Suprapubic skin (tissue), 4 donors: Measurements from ENCODE around the gene PDRG1. TPM values are rescaled to one million over a fixed set of nuclear protein-coding genes. Genes with fewer than 3 reads are reported as not detected.

Source experiments
- DNase-seq, 2 donors: peaks; one replicate each; pipeline ENCODE4 v3.0.0-alpha.2; 2019; ENCODE audit warnings: low spot score in 2 of 2
- H3K27ac ChIP-seq: fragments of 200-600 bp; sonication (generic); one replicate; pipeline ENCODE4 v1.5.1; 2019
- H3K27me3 ChIP-seq: fragments of 200-600 bp; sonication (generic); one replicate; pipeline ENCODE4 v1.5.1; 2019
- H3K36me3 ChIP-seq: fragments of 200-600 bp; sonication (generic); one replicate; pipeline ENCODE4 v1.5.1; 2019
- H3K4me1 ChIP-seq: fragments of 200-600 bp; sonication (generic); one replicate; pipeline ENCODE4 v1.5.1; 2019
- H3K4me3 ChIP-seq: fragments of 200-600 bp; sonication (generic); one replicate; pipeline ENCODE4 v1.5.1; 2019; ENCODE audit warnings: mild to moderate bottlenecking
- H3K9me3 ChIP-seq: fragments of 200-600 bp; sonication (generic); one replicate; pipeline ENCODE4 v1.5.1; 2019
- EP300 ChIP-seq: sonication (generic); formaldehyde crosslinking; IDR thresholded peaks from one replicate; pipeline ENCODE4 v1.6.1; 2017; ENCODE audit warnings: antibody characterized with exemption
- POLR2A ChIP-seq, 2 donors: fragments of 450-650 bp; IDR thresholded peaks; one replicate each; pipeline ENCODE4 v1.6.1; 2017; ENCODE audit warnings: antibody characterized with exemption in 2 of 2, mild to moderate bottlenecking in 2 of 2, moderate library complexity in 2 of 2
- POLR2AphosphoS5 ChIP-seq, 3 donors: sonication (generic); formaldehyde crosslinking; IDR thresholded peaks; one replicate each; pipeline ENCODE4 v1.6.1; 2017; ENCODE audit warnings: antibody characterized with exemption in 3 of 3
- WGBS: methylation state at CpG from one replicate; pipeline ENCODE4 v1.1.5; 2018; 5-methylcytosine and 5-hydroxymethylcytosine counted together
- total RNA-seq, 4 donors: library from RNA; depleted of rRNA; stranded (reverse); fragments of >200 nt; gene quantifications; one replicate each; pipeline ENCODE4 v1.1.0, GENCODE V29; 2016
- TF ChIP-seq, protein P1 (sequence below), 2 donors: fragments of 200-600 bp in 1 of 2; fragments of 450-650 bp in 1 of 2; sonication (generic) in 1 of 2; IDR thresholded peaks; one replicate each; pipeline ENCODE4 v1.5.1; 2016 to 2019; ENCODE audit warnings: antibody characterized with exemption in 2 of 2, mild to moderate bottlenecking in 1 of 2, moderate library complexity in 1 of 2

Gene PDRG1
- total RNA-seq, 4 donors from 2014 or later: 5.1 to 12.3 (median 7.8) TPM

DNA sequence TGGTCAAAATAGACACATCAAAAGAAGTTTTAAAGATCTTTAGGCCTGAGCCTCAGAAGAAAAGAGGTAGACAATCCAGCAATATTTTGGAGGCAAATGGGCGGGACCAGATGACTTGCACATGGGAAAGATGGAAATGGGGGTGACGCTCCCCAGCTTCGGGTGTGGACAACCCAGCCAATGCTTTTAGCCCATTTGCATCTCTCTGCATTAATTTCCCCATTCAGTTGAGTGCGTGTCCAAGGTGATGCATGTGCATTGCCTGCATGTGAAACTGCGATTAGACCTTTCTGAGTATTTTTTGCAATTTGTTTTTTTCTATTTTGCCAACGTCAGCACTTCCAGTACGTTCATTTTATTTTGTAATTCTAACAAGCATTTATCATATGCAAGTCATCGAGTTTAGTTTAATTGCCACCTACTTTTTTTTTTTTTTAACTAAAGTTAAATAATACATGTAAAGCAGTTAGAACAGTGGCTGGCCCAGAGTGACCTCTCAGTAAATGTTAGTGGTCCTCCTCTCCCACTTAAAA is 24.2 kb downstream of the PDRG1 start:
- DNase-seq: no peak

GRCh38 chr20:31926493-31926892 is 25.4 kb downstream of the PDRG1 start:
- WGBS: 95% methylated on average over 2 of the region's 2 CpGs
- Histone ChIP-seq H3K27me3 (peaks cover 7% of the 10 kb centered on the region), H3K9me3 (no peaks in the 10 kb centered on the region), H3K27ac (no peak overlapping the region), H3K4me1 (no peaks in the 10 kb centered on the region), H3K4me3 (no peak overlapping the region), H3K36me3 (no peaks in the 10 kb centered on the region)
- TF ChIP-seq, protein P1, sequence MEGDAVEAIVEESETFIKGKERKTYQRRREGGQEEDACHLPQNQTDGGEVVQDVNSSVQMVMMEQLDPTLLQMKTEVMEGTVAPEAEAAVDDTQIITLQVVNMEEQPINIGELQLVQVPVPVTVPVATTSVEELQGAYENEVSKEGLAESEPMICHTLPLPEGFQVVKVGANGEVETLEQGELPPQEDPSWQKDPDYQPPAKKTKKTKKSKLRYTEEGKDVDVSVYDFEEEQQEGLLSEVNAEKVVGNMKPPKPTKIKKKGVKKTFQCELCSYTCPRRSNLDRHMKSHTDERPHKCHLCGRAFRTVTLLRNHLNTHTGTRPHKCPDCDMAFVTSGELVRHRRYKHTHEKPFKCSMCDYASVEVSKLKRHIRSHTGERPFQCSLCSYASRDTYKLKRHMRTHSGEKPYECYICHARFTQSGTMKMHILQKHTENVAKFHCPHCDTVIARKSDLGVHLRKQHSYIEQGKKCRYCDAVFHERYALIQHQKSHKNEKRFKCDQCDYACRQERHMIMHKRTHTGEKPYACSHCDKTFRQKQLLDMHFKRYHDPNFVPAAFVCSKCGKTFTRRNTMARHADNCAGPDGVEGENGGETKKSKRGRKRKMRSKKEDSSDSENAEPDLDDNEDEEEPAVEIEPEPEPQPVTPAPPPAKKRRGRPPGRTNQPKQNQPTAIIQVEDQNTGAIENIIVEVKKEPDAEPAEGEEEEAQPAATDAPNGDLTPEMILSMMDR (IDR thresholded peaks at IDR 0.05): no peak
- TF ChIP-seq POLR2AphosphoS5 (IDR thresholded peaks at IDR 0.05) (no peak), POLR2A (IDR thresholded peaks at IDR 0.05) (no peak)
- no peak for DNase-seq

More for the DNA sequence above, 24.2 kb downstream of the PDRG1 start:
- Histone ChIP-seq H3K4me1 (no peaks in the 10 kb centered on the region), H3K4me3 (no peak overlapping the region), H3K27ac (no peak overlapping the region), H3K36me3 (no peaks in the 10 kb centered on the region), H3K27me3 (peaks cover 7% of the 10 kb centered on the region), H3K9me3 (no peaks in the 10 kb centered on the region)
- WGBS: 73% methylated on average over 8 of the region's 8 CpGs
- no peak for TF ChIP-seq EP300
- no peak for TF ChIP-seq POLR2AphosphoS5 (IDR thresholded peaks at IDR 0.05)
- no peak for TF ChIP-seq POLR2A (IDR thresholded peaks at IDR 0.05)
- TF ChIP-seq, protein P1 (IDR thresholded peaks at IDR 0.05): no peak

GRCh38 chr20:31925631-31926030 is 26.2 kb downstream of the PDRG1 start:
- no peaks in the 10 kb centered on the region for H3K4me1 ChIP-seq
- no peaks in the 10 kb centered on the region for H3K9me3 ChIP-seq
- TF ChIP-seq POLR2AphosphoS5 (IDR thresholded peaks at IDR 0.05) (no peak), POLR2A (IDR thresholded peaks at IDR 0.05) (no peak), EP300 (no peak)
- TF ChIP-seq, protein P1 (IDR thresholded peaks at IDR 0.05): no peak
- no peak overlapping the region for H3K27ac ChIP-seq
- H3K4me3 ChIP-seq: no peak overlapping the region
- 62% methylated on average over 9 of the region's 9 CpGs for WGBS
- no peaks in the 10 kb centered on the region for H3K36me3 ChIP-seq
- DNase-seq: no peak
- peaks cover 7% of the 10 kb centered on the region for H3K27me3 ChIP-seq

GRCh38 chr20:31924561-31924960 is 27.3 kb downstream of the PDRG1 start:
- no peak overlapping the region for H3K27ac ChIP-seq
- no peaks in the 10 kb centered on the region for H3K36me3 ChIP-seq
- peaks cover 7% of the 10 kb centered on the region for H3K27me3 ChIP-seq
- no peak overlapping the region for H3K4me3 ChIP-seq
- WGBS: 97% methylated on average over 8 of the region's 8 CpGs
- DNase-seq: no peak
- TF ChIP-seq, protein P1 (IDR thresholded peaks at IDR 0.05): no peak
- TF ChIP-seq POLR2A (IDR thresholded peaks at IDR 0.05) (no peak), POLR2AphosphoS5 (IDR thresholded peaks at IDR 0.05) (no peak), EP300 (no peak)
- H3K4me1 ChIP-seq: no peaks in the 10 kb centered on the region
- no peaks in the 10 kb centered on the region for H3K9me3 ChIP-seq

DNA sequence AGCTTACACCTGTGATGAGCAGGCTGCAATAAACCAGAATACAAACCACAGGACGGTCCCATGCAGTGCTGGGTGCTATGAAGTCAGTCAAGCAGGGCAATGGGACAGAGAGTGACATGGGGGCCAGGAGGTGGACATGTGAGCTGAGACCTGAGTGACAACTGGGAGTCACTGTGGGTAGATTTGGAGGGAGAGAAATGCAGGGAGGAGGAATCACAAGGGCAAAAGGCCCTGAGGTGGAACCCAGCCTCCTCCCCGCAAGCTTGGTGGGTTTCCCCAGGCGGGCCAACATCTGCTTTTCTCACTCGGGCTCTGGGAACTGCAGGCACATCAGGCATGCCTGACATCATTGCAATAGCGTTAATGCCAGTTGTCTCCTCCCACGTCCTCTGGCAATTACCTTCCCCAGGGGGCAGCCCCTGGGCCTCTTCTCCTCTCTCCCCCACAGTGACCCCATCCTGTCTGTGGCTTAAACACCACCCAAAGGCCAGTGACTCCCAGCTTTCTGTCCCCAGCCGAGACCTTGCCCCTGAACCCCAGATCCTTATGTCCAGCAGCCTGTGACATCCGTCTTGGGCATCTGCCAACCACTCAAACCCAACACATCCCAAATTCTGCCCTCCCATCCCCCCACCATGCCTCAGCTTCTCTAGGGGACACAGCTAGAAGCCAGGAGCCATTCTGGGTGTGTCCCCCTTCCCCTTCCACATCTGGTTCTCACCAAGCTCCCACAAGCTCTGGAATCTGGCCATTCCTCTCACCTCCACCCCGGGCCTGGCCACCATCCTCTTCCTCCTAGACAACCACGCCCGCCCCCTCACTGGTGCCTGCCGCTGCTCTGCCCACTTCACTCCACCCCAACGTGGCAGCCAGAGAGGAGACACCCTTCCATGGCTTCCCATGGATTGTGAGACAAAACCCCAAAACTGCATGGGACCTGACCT is 28.2 kb downstream of the PDRG1 start:
- Histone ChIP-seq H3K4me1 (no peaks in the 10 kb centered on the region), H3K27me3 (peaks cover 7% of the 10 kb centered on the region), H3K36me3 (no peaks in the 10 kb centered on the region), H3K27ac (no peak overlapping the region), H3K4me3 (no peak overlapping the region), H3K9me3 (no peaks in the 10 kb centered on the region)
- 38% methylated on average over 13 of the region's 13 CpGs for WGBS
- DNase-seq: no peak
- TF ChIP-seq POLR2A (IDR thresholded peaks at IDR 0.05) (no peak), EP300 (no peak)
